Endodermal cell (in vitro differentiated cells): ENCODE data around the gene TRIM14. TPM values are rescaled to one million over a fixed set of nuclear protein-coding genes. Genes with fewer than 3 reads are reported as not detected.

Source experiments
- DNase-seq: peaks from one replicate; pipeline ENCODE4 v3.0.0-alpha.2; 2017
- H3K27ac ChIP-seq: 2 replicates; pipeline ENCODE4 v1.5.1; 2013; ENCODE audit warnings: mild to moderate bottlenecking, low read depth, low read length, moderate library complexity
- H3K27me3 ChIP-seq: 2 replicates; pipeline ENCODE4 v1.6.1; 2013; ENCODE audit warnings: mild to moderate bottlenecking, low read length, moderate library complexity; ENCODE audit not compliant: insufficient read depth, control insufficient read depth, poor library complexity, severe bottlenecking
- H3K36me3 ChIP-seq: 2 replicates; pipeline ENCODE4 v1.7.0; 2013; ENCODE audit warnings: mild to moderate bottlenecking, low read length, moderate library complexity; ENCODE audit not compliant: control insufficient read depth, insufficient read depth
- H3K4me1 ChIP-seq: one replicate; pipeline ENCODE4 v1.7.0; 2013; ENCODE audit warnings: low read length; ENCODE audit not compliant: control insufficient read depth, insufficient read depth
- H3K4me3 ChIP-seq: 2 replicates; pipeline ENCODE4 v1.5.1; 2013; ENCODE audit warnings: mild to moderate bottlenecking, low read length, moderate library complexity
- H3K9ac ChIP-seq: 2 replicates; pipeline ENCODE4 v1.6.1; 2013; ENCODE audit warnings: mild to moderate bottlenecking, low read length, moderate library complexity; ENCODE audit not compliant: poor library complexity, severe bottlenecking; ENCODE audit errors: extremely low read depth
- H3K9me3 ChIP-seq: 2 replicates; pipeline ENCODE4 v1.6.1; 2013; ENCODE audit warnings: mild to moderate bottlenecking, low read length, moderate library complexity; ENCODE audit not compliant: control insufficient read depth
- H3K27ac Mint-ChIP-seq: 2 replicates; pipeline ENCODE4 v1.8.0; 2020; ENCODE audit warnings: mixed read lengths
- H3K27me3 Mint-ChIP-seq: 2 replicates; pipeline ENCODE4 v1.8.0; 2021; ENCODE audit warnings: mild to moderate bottlenecking, mixed read lengths; ENCODE audit not compliant: insufficient read depth
- H3K36me3 Mint-ChIP-seq: 2 replicates; pipeline ENCODE4 v1.8.0; 2020; ENCODE audit warnings: low read depth, mixed read lengths
- H3K4me1 Mint-ChIP-seq: 2 replicates; pipeline ENCODE4 v1.8.0; 2020; ENCODE audit warnings: mixed read lengths
- H3K4me3 Mint-ChIP-seq: 2 replicates; pipeline ENCODE4 v1.8.0; 2020; ENCODE audit warnings: mild to moderate bottlenecking, moderate library complexity, mixed read lengths
- H3K9me3 Mint-ChIP-seq: 2 replicates; pipeline ENCODE4 v1.8.0; 2020; ENCODE audit warnings: mild to moderate bottlenecking, mixed read lengths
- CTCF ChIP-seq: fragments of 200-600 bp; sonication (generic); conservative IDR thresholded peaks from 2 replicates; pipeline ENCODE4 v1.5.0; 2021; ENCODE audit warnings: antibody characterized with exemption, mild to moderate bottlenecking
- WGBS, 2 experiments: methylation state at CpG; one replicate each; pipeline versions ENCODE4 v1.1.5 to v1.1.7; 2013; ENCODE audit warnings: missing lambda C conversion rate in 2 of 2, mixed read lengths in 1 of 2; ENCODE audit not compliant: insufficient coverage in 1 of 2, insufficient read length in 1 of 2; 5-methylcytosine and 5-hydroxymethylcytosine counted together
- total RNA-seq, 2 donors: library from RNA; stranded (reverse); fragmentation: NEBNext Ultra II Directional in 1 of 2; extraction: Animal tissue kit (Norgen Biotek cat#: 25700) in 1 of 2; gene quantifications; 2 replicates in 1 of 2; 3 replicates in 1 of 2; pipeline ENCODE4 v1.2.1, GENCODE V29; 2021

The TRIM14 gene
- total RNA-seq, 2 donors from 2014 or later: 3.1 to 5.1 TPM

GRCh38 chr9:98164912-98165311, 45.9 kb upstream of the TRIM14 start:
- Histone ChIP-seq H3K9me3 (no peaks in the 10 kb centered on the region), H3K36me3 (no peaks in the 10 kb centered on the region), H3K4me1 (no peaks in the 10 kb centered on the region), H3K4me3 (no peak overlapping the region), H3K27ac (no peak overlapping the region), H3K27me3 (no peaks in the 10 kb centered on the region), H3K9ac (no peak overlapping the region)
- no peak overlapping the region for H3K27ac Mint-ChIP-seq
- H3K27me3 Mint-ChIP-seq: no peaks in the 10 kb centered on the region
- H3K36me3 Mint-ChIP-seq: no peaks in the 10 kb centered on the region
- H3K9me3 Mint-ChIP-seq: no peaks in the 10 kb centered on the region
- no peak overlapping the region for H3K4me3 Mint-ChIP-seq
- DNase-seq: no peak
- peaks cover 9% of the 10 kb centered on the region for H3K4me1 Mint-ChIP-seq
- TF ChIP-seq CTCF: no peak
- WGBS, 2 experiments: 92 to 93% methylated on average over 7 of the region's 7 CpGs

- no peaks in the 10 kb centered on the region for H3K27me3 ChIP-seq
- no peaks in the 10 kb centered on the region for H3K27me3 Mint-ChIP-seq
- H3K36me3 ChIP-seq: no peaks in the 10 kb centered on the region
- no peak for TF ChIP-seq CTCF
- no peaks in the 10 kb centered on the region for H3K36me3 Mint-ChIP-seq
- 93 to 95% methylated on average over 8 to 12 of the region's 12 CpGs for WGBS, 2 experiments
- H3K27ac Mint-ChIP-seq: no peak overlapping the region
- no peaks in the 10 kb centered on the region for H3K9me3 Mint-ChIP-seq
- H3K9me3 ChIP-seq: no peaks in the 10 kb centered on the region
- no peak overlapping the region for H3K27ac ChIP-seq
- H3K4me1 Mint-ChIP-seq: no peaks in the 10 kb centered on the region
- no peak overlapping the region for H3K4me3 ChIP-seq
- no peak for DNase-seq
- H3K4me1 ChIP-seq: no peaks in the 10 kb centered on the region
- no peak overlapping the region for H3K9ac ChIP-seq
- no peak overlapping the region for H3K4me3 Mint-ChIP-seq
Observed at GRCh38 chr9:98162613-98163012, 43.6 kb upstream of the TRIM14 start.

GRCh38 chr9:98161851-98162250, 42.8 kb upstream of the TRIM14 start:
- WGBS, 2 experiments: 83 to 91% methylated on average over 2 to 4 of the region's 4 CpGs
- Mint-ChIP-seq H3K4me3 (no peak overlapping the region), H3K27ac (no peak overlapping the region), H3K9me3 (no peaks in the 10 kb centered on the region), H3K27me3 (no peaks in the 10 kb centered on the region), H3K4me1 (no peaks in the 10 kb centered on the region), H3K36me3 (no peaks in the 10 kb centered on the region)
- Histone ChIP-seq H3K27ac (no peak overlapping the region), H3K9ac (no peak overlapping the region), H3K9me3 (no peaks in the 10 kb centered on the region), H3K27me3 (no peaks in the 10 kb centered on the region), H3K36me3 (no peaks in the 10 kb centered on the region), H3K4me1 (no peaks in the 10 kb centered on the region), H3K4me3 (no peak overlapping the region)
- no peak for DNase-seq
- TF ChIP-seq CTCF: no peak
